ENCODE results near the gene SHB.

The SHB gene

GRCh38 chr9:37928552-37929430 lies 140.2 kb downstream of the SHB start:
- Histone ChIP-seq H3K27ac (ENCODE audit: low read depth, low read length, poor library complexity, severe bottlenecking) (no peak overlapping the region), H3K79me2 (ENCODE audit: insufficient read depth, low read length) (no peaks in the 10 kb centered on the region), H3K36me3 (ENCODE audit: insufficient read depth, low read length) (no peaks in the 10 kb centered on the region), H3K27me3 (ENCODE audit: insufficient read depth, low read length) (no peaks in the 10 kb centered on the region), H3F3A (ENCODE audit: insufficient read depth, low read length) (no peaks in the 10 kb centered on the region), H3K4me3 (ENCODE audit: low read depth, low read length, poor library complexity, severe bottlenecking) (no peak overlapping the region), H3K4me2 (ENCODE audit: low read length) (no peak overlapping the region), H3K9me3 (ENCODE audit: low read length) (no peaks in the 10 kb centered on the region), H3K9ac (ENCODE audit: low read length) (no peak overlapping the region), H4K20me1 (ENCODE audit: insufficient read depth, low read length) (no peaks in the 10 kb centered on the region), H2AFZ (ENCODE audit: low read length) (no peak overlapping the region), H3K4me1 (ENCODE audit: insufficient read depth, low read length, severe bottlenecking) (no peaks in the 10 kb centered on the region), H3K9me2 (ENCODE audit: low read depth, low read length) (no peaks in the 10 kb centered on the region)
- TF ChIP-seq CTCF (IDR thresholded peaks at IDR 0.05; ENCODE audit: low read length) (no peak), EZH2 (IDR thresholded peaks at IDR 0.05; ENCODE audit: borderline replicate concordance, low read length) (no peak)

GRCh38 chr9:37927601-37928551 lies 141.2 kb downstream of the SHB start:
- Histone ChIP-seq H3F3A (ENCODE audit: insufficient read depth, low read length) (no peaks in the 10 kb centered on the region), H3K4me1 (ENCODE audit: insufficient read depth, low read length, severe bottlenecking) (no peaks in the 10 kb centered on the region), H3K27ac (ENCODE audit: low read depth, low read length, poor library complexity, severe bottlenecking) (no peak overlapping the region), H3K4me2 (ENCODE audit: low read length) (no peak overlapping the region), H3K9me3 (ENCODE audit: low read length) (no peaks in the 10 kb centered on the region), H3K9ac (ENCODE audit: low read length) (no peak overlapping the region), H3K27me3 (ENCODE audit: insufficient read depth, low read length) (no peaks in the 10 kb centered on the region), H3K4me3 (ENCODE audit: low read depth, low read length, poor library complexity, severe bottlenecking) (no peak overlapping the region), H3K36me3 (ENCODE audit: insufficient read depth, low read length) (no peaks in the 10 kb centered on the region), H4K20me1 (ENCODE audit: insufficient read depth, low read length) (no peaks in the 10 kb centered on the region), H3K9me2 (ENCODE audit: low read depth, low read length) (no peaks in the 10 kb centered on the region), H2AFZ (ENCODE audit: low read length) (no peak overlapping the region), H3K79me2 (ENCODE audit: insufficient read depth, low read length) (no peaks in the 10 kb centered on the region)
- TF ChIP-seq CTCF (IDR thresholded peaks at IDR 0.05; ENCODE audit: low read length) = no peak
- no peak for TF ChIP-seq EZH2 (IDR thresholded peaks at IDR 0.05; ENCODE audit: borderline replicate concordance, low read length)

- H3K9ac ChIP-seq (ENCODE audit: low read length) = no peak overlapping the region
- no peaks in the 10 kb centered on the region for H3K79me2 ChIP-seq (ENCODE audit: insufficient read depth, low read length)
- H3K4me2 ChIP-seq (ENCODE audit: low read length) = no peak overlapping the region
- H3F3A ChIP-seq (ENCODE audit: insufficient read depth, low read length) = no peaks in the 10 kb centered on the region
- H3K9me3 ChIP-seq (ENCODE audit: low read length) = no peaks in the 10 kb centered on the region
- no peaks in the 10 kb centered on the region for H3K36me3 ChIP-seq (ENCODE audit: insufficient read depth, low read length)
- H3K4me1 ChIP-seq (ENCODE audit: insufficient read depth, low read length, severe bottlenecking) = no peaks in the 10 kb centered on the region
- no peaks in the 10 kb centered on the region for H4K20me1 ChIP-seq (ENCODE audit: insufficient read depth, low read length)
- H3K27ac ChIP-seq (ENCODE audit: low read depth, low read length, poor library complexity, severe bottlenecking) = no peak overlapping the region
- H2AFZ ChIP-seq (ENCODE audit: low read length) = no peak overlapping the region
- no peak for TF ChIP-seq CTCF (IDR thresholded peaks at IDR 0.05; ENCODE audit: low read length)
- no peak for TF ChIP-seq EZH2 (IDR thresholded peaks at IDR 0.05; ENCODE audit: borderline replicate concordance, low read length)
- H3K9me2 ChIP-seq (ENCODE audit: low read depth, low read length) = no peaks in the 10 kb centered on the region
- H3K27me3 ChIP-seq (ENCODE audit: insufficient read depth, low read length) = no peaks in the 10 kb centered on the region
- H3K4me3 ChIP-seq (ENCODE audit: low read depth, low read length, poor library complexity, severe bottlenecking) = no peak overlapping the region
These were observed 141.9 kb downstream of the SHB start for GRCh38 chr9:37927132-37927531.

Data from OCI-LY1 (cell line).